Measurements from ENCODE around the gene FOXB2.
"Not testable (repeated sequence)": the region's sequence is repeated elsewhere in the genome, so short reads cannot be mapped to it uniquely, and the experiment has no call there.

FOXB2 gene

DNA sequence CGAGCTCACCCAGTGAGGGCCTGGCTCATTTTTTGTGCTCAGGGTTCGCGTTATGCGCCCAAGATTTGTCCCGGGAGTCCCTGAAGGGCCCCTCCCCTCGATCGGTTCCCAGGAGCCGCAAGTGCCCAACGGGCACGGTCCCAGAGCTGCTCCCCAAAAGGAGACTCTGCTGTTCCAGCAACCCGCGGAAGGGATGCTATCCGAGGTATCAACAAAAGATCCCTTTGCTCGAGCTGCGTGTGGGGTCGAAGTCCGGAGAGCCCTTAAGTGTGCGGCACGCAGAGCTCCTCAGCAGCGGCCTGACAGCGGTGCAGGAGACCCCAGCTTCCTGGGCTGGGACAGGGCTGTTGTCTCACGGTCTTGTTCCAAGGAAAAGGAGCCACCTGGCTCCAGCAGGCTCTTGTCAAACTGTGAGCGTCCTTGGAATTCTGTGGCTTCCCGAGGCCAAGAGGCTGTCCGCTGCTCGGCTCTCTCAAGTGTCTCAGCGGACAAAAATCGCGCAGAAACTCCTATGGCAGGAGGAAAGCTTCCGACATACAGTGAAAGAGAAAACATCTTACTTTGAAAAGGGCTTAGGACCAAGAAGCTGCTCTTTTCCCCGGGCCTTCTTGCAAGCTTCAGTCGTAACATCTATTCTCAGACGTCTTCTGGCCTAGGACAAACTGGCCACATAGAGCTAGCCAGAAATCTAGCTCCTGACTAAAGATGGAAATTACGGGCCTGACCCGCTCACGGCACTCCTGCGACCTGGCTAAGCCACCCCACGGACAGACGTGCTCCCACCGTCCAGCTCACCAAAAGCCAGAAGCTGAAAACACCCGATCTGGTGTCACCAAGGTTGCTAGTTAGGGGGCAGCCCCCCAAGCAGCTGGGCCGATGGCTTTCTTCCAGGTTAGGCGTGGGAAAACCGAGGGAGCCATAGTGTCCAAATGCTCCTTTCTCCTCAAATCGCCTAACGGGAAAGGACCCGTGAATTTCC, 2.6 kb upstream of the FOXB2 start:
- DNase-seq: no peak

DNA sequence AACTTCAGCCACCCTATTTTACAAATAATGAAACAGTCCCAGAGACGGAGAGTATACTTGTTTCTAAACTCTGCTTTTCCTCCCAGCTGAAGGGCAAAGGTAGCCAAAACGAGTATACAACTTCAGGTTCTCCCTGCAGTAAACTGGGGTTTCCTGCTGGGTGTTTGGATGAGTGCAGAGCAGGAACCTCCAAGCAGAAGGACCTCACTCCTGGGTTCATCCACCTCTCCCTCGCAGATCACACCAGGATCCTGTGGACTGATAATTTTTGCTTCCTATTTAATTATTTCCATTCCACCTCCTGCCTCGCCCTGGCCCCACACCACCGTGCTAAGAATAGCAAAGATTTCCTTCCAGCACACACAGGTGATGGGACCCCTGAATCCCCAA, 2.0 kb upstream of the FOXB2 start:
- DNase-seq: no peak

DNA sequence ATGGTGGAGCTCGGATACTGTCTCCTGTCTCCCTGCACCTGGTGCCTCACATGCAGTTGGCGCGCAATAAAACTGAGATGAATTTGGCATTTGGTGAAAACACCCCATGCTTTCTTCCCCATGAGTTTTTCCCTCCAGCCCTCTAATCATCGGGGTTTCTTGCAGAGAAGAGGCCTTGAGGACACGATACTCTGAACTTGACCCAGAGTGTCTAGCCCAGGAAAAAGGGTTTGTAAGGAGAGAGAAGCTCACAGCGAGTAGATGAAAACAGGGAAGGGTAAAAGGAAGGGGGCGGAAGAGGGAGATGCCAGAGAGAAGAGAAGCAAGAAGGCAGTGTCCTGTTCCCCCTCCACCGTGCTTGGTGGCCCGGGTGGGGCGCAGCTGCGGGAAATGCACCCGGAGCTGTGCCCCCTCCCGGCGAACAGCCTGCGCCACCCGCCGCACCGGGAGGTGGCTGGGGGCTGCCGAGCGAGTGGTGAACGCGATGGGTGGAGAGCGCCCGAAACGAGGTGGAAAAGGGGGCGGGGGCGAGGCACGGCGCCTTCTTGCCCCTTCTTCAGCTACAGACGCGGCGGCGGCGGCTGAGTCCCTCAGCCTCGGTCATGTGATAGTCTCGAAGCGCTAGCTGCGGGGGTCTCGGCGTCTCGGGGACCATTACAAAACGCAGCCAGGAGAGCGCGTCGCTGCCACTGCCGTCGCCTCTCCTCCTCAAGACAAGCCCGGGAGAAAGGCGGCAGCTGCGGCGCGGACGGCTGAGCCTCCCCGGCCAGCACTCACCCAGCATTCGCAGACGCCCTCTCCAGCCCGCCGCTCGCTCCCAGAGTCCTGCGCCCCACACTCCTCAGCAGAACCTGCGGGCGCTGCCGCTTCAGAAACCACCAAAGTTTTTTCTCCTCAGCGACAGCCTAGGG, 1.1 kb upstream of the FOXB2 start:
- no peak for DNase-seq

DNA sequence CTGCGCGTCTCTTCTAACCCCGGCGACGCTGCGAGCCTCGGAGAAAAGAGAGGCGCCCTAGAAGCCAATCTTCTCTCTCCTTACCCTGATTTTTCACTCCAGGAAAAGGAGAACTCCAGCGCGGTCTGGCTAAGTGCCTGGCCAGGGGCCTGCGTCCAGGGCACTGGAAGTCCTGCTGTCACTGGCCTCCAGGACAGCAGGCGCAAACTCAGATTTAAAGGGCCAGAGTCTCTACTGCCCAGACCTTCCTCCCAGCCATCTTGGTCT, 553 bp upstream of the FOXB2 start:
- DNase-seq: no peak

DNA sequence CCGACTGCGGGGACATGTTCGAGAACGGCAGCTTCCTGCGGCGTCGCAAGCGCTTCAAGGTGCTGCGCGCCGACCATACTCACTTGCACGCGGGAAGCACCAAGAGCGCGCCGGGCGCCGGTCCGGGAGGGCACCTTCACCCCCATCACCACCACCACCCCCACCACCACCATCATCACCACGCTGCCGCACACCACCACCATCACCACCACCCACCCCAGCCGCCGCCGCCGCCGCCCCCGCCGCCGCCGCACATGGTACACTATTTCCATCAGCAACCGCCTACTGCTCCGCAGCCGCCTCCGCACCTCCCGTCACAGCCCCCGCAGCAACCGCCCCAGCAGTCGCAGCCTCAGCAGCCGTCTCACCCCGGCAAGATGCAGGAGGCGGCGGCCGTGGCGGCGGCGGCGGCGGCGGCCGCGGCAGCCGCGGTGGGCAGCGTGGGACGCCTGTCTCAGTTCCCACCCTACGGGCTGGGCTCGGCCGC, 514 bp downstream of the FOXB2 start:
- DNase-seq: no peak

DNA sequence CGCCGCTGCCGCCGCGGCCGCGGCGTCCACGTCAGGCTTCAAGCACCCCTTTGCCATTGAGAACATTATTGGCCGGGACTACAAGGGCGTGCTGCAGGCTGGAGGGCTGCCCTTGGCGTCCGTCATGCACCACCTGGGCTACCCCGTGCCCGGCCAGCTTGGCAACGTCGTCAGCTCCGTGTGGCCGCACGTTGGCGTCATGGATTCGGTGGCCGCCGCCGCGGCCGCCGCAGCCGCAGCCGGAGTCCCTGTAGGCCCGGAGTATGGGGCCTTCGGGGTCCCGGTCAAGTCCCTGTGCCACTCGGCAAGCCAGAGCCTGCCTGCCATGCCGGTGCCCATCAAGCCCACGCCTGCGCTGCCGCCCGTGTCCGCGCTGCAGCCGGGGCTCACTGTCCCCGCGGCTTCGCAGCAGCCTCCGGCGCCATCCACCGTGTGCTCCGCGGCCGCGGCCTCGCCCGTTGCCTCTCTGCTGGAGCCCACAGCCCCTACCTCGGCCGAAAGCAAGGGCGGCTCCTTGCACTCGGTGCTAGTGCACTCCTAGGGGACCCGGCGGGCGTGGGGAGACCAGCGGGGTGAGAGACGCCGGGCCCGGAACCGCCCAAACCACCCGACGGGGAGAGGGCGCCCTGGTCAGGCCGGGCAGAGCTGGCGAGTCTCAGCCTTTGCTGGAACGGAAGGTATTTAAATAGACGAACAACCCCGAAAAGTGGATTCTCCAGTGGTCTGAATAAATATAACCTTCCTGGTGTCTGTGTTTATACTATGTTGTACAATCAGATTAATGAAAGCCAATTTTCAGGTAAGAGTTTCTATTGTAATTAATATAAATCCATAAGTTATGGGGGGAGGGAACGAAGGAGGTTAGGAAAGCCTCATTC, 1.2 kb downstream of the FOXB2 start:
- DNase-seq: no peak

DNA sequence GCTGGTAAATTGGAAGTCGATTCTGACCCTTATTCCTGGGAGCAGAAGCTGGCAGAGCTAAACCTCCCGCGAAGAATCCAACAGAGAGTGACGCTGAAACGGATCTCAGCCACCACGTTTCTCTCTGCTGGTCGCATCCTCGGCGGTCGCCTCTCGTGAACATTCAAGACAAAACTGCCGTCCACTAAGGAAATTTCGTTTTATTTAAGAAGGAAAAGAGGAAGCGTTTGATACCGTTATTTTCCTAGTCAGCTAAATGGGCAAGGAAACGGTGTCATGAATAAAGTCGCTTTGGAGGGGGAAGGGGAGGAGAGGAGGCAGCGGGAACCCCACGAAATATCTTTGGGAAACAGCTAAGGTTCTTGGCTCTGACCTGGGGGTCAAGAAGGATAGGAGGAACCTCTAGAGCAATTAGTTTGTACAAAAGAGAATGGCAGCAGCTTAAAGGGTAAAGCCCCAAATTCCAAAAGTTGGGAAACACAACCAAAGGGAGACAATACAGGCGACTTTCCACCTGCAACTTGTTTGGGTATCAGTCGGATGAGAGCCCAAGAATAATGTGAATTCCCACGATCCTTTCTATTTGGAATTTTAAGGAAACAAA, 1.9 kb downstream of the FOXB2 start:
- no peak for DNase-seq

DNA sequence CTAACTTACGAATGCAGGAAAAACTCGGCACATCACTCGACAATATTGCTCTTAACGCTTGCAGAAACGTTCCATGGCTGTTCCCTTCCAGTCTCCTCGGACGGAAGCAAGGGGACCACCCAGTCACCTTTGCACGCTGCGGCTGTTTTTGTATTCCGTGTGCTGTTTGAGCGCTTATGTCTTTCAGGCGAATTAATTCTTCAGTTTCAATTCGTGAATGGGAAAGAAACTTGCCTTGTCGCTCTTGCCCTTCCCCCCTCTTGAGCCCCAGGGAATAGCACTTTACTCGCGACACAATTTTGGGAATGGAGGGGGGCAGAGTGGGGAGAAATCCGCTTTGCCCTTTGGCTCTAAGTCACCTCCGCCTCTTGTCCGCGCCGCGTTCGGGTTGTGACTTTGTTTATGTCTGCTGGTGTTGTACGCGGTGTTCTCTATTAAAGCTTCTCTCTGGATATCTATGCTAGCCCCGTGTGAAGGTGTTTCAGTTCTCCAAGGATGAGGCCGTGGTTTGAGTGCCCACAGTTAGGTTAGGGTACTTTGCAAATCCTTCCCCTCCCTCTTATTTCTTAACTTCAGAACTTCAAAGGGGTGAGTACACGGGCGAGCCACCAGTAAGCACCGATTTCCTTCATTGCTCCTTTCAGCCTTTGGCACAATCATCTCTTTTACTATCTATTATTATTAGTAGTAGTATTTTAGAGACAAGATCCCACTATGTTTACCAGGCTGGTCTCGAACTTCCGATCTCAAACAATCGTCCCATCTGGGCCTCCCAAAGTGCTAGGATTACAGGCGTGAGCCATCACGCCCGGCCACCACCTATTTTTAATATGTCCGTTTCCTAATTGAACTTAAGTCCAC, 2.7 kb downstream of the FOXB2 start:
- no peak for DNase-seq

DNA sequence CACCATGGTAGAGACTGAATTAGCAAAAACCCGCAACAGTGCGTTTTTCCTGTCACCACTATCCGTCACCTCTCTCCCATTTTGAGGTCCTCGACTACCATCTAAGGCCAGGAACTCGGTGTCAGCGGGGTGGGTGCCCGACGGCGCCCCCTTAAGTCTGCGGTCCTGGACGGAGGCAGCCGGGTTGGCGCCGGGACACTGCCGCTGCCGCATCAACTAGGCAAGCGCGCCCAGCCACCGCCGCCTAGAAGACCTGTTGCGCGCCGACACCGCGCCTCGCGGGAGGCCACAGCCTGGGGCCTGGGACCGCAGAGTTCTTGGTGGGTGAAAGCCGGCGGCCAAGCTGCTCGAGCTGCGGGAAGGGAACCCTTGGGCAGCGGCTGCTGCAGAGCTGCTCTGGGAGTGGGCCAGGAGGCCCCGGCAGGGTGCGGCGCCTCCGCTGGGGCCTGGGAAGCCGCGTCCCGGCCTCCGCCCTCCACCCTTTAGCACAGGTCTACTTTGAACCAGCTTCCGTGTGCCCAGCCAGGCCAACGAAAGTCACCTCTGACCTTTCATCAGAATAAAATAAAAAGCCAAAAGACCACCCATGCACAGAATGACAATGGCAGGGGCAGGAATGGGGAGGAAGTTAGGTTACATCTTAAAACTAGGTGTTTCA, 3.5 kb downstream of the FOXB2 start:
- no peak for DNase-seq

DNA sequence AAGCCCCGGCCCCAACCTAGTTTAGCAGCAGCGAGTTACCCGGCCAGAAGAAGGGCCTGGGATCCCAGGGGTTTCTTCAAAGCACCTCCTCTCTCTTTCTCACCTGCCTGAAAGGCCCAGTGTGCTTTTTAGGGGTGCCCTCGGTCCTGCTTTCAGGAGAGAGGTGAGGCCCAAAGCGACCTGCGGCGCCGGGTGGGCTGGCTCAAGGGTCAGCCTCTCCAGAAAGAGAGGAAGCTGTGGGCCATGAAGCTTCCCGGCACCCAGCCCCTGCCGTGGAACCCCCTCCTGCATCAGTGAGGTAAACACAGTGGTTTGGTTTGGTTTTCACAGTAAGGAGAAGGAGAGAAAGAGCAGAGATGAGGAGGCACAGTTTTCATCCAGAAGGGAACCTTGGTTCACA, 4.3 kb downstream of the FOXB2 start:
- DNase-seq: no peak

DNA sequence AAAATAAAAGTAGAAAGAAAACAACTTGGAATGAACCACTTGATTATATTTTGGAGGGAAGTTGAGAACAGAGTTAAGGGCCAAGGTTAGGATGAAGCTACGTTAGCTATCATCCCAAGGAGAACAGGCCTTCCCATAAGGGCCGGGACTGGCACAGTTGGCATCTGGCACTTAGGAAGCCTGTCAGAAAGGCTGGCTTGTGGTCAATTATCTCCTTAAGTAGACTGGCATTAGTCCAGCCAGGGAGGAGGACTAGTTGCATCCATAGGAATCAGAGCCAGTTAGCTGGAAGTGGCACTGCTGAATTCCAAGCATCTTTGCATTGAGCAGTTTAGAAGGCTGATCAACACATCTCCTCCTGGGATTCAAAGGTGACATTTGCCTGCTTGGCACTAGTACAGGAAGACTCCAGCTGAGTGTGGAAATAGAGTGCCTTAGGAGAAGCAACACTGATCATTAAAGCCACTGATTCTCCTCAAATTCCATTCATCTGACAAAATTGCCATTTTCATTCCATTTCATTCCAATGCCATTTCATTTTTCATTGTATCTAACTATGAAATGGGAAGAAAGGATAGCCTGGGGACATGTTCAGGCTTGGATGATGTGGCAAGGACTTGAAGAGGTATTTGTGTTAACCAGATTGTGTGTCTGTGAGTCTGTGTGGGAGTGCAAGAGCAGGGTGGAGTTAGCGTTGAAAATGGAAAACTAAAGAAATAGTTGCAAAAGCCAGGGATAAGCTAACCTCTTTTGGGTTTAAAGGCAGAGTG, 5.5 kb downstream of the FOXB2 start:
- no peak for DNase-seq

DNA sequence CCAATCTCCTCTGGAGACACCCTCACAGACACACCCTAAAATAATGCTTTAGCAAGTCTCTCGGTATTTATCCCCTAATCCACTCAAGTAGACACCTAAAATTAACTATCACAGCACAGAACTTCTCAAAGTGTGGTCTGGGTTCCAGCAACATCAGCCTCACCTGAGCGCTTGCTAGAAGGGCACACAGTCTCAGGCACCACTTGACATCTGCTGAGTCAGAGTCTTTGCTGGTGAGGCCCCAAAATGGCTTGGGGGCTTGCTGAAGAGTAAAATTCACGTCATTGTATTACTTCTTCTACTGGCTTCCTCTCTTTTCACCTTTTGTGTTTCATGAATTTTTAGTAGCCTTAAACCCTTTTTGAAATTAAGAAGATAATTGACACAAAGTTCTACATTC, 9.0 kb downstream of the FOXB2 start:
- no peak for DNase-seq

DNA sequence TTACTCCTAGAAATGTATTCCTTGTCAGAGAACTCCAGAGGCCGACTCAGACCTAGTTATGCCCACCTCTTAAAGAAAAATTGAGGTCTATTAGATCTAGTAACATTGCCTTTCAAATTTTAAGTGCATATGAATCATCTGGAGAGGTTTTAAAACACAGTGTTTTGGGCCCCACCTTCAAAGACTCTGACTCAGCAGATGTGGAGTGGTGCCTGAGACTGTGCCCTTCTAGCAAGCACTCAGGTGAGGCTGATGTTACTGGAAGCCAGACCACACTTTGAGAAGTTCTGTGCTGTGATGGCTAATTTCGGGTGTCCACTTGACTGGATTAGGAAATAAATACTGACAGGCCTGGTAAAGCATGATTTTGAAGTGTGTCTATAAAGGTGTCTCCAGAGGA, 10.6 kb downstream of the FOXB2 start:
- no peak for DNase-seq

DNA sequence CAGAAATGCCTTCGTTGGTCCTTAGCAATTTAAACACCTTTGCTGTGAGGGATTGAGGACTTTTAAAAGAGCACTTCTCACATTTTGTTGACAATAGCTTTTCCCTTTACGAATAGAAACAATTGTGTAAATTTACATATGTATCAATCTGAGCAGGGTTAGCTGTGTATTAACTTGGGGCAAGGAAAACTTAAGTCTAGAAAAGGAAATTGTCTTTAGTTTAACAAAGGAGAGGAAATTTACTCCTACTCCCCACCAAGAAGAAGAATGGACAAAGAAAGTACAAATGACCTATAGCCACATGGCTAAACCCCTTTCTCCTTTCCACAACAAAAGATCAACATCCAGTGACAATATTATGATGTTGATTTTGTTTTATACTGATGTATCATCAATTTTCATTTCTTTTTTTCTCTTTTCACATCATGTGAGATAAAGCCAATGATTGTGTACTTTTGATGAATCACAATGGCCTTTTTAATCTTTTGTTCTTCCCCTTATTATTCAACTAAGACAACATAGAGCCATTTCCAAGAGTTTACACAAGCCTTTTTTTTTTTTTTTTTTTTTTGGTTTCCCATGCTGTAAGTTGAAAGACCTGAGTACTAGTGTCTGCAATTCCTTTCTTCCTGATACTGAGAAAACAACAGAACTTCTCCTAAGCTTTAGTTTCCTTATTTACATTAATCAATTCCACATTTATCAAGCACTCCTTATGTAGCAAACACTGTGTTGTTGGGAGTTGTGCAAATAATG, 19.0 kb downstream of the FOXB2 start:
- no peak for DNase-seq

DNA sequence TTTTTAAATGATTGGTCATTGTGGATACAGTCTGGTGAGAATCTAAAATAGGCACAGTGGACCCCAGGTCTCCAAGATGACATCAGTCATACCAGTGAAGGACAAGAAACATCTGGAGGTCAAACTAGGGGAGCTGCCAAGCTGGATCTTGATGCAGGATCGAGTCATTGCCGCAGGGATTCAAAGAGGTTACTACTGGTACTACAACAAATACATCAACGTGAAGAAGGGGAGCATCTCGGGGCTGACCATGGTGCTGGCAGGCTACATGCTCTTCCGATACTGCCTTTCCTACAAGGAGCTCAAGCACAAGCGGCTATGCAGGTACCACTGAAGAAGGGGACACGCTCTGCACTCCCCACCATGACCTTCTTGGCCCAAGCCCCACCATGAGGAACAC, 20.9 kb downstream of the FOXB2 start:
- DNase-seq: no peak

DNA sequence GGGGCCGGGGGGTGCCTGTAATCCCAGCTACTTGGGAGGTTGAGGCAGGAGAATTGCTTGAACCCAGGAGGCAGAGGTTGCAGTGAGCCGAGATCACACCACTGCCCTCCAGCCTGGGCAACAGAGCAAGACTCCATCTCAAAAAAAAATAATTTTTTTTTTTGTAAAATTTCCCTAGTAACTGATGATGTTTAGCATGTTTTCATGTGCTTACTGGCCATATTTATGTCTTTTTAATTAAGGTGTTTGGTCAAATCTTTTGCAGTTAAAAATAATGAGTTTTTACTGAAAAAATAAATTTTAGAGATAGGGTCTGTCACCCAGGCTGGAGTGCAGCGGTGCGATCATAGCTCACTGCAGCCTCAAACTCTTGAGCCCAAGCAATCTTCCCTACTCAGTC, 24.3 kb downstream of the FOXB2 start:
- DNase-seq: not testable (repeated sequence)

DNA sequence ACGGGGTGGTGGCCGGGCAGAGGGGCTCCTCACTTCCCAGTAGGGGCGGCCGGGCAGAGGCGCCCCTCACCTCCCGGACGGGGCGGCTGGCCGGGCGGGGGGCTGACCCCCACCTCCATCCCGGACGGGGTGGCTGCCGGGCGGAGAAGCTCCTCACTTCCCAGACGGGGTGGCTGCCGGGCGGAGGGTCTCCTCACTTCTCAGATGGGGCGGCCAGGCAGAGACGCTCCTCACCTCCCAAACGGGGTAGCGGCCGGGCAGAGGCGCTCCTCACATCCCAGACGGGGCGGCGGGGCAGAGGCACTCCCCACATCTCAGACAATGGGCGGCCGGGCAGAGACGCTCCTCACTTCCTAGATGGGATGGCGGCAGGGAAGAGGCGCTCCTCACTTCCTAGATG, 41.2 kb downstream of the FOXB2 start:
- DNase-seq: not testable (repeated sequence)

DNA sequence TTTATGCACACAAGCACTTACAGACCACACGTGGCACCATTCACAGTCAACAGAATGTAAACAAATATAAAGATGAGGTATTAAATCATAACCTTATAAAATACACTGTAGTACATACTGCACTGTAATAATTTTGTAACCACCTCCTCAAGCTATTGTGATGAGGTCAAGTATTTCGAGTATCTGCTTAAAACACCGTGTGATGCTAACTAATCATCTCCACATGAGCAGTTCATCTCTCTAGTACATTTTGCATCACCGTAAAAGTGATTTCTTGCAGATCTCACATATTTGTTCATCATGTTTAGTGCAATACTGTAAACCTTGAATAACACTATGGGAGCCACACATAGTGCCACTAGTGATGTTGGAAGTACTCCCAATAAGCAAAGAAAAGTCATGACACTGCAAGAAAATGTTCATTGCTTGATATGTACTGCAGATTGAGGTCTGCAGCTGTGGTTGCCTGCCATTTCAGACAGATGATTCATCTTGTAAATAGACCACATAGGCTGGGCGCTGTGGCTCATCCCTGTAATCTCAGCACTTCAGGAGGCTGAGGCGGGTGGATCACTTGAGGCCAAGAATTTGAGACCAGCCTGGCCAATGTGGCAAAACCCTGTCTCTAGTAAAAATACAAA, 44.3 kb downstream of the FOXB2 start:
- DNase-seq: peak; percentile 65

DNA sequence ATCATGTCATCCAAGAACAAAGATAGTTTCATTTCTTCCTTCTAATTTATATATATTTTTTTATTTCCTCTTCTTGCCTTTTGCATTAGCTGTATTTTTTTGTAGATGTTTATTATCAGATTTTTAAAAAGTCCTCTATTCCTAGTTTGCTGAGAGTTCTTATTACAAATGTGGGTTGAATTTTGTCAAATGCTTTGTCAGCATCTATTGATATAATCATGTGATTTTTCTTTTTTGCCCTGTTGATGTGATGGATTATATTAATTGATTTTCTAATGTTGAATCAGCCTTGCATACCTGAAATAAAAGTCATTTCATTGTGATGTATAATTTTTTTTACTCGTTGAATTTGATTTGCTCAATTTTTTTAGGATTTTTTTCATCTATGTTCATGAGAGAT, 46.9 kb downstream of the FOXB2 start:
- no peak for DNase-seq
